Measurements from ENCODE around the gene PTPRC.

The PTPRC gene

DNA sequence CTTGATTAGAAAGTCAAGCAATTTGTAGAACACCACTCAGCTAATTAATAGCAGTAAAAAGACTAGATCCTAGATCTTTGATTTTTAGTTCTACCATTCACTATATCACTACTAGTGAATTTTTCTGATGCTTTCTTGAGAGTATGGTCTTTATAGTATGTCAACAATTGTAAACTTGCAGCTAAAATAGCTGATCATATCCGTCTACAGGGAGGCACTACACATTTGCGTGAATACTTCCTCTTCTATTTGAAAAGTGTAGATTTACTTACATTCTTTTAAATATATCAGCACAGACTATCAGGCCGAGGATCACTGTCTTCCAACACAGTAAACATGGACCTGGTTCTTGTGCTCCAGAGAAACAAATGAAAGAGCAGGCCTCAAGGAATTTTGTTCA, 18.6 kb upstream of the PTPRC start:
- no peak for DNase-seq (ENCODE audit: low spot score)

GRCh38 chr1:198620951-198621824, 17.7 kb upstream of the PTPRC start:
- DNase-seq (ENCODE audit: low spot score), result no peak

GRCh38 chr1:198622001-198622400, 16.8 kb upstream of the PTPRC start:
- no peak for DNase-seq (ENCODE audit: low spot score)

- DNase-seq (ENCODE audit: low spot score), result no peak
Measured at GRCh38 chr1:198623752-198624647, 14.8 kb upstream of the PTPRC start.

- no peak for DNase-seq (ENCODE audit: low spot score)
Measured at GRCh38 chr1:198624648-198624980, 14.2 kb upstream of the PTPRC start.

DNA sequence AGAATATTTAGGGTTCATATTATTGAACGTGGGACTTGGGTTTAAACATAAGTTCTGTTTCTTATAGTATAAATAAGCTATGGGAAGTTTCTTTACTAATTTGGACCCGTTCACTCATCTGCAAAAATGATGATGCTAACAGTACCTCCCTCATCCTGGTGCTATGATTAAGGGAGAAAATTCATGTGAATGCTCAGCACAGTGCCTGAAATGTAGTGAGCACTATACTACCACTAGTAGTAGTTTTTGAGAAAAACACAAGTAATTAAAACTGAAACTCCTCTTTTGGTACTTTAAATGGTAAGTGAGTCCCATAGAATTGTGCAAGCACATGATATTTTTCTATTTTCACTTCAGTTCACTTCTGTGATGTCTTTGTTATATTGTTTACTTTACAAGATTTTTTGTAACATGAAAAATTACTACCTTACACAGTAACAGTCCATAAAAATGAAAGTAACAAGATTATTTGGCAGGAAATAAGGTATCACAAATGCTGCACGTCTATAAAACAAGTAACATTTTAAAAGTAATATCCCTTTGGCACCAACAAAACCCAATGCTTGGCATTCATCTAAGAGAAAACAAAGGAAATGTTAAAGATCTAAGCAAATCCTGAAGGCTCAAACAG, 11.3 kb upstream of the PTPRC start:
- DNase-seq (ENCODE audit: low spot score), result no peak

GRCh38 chr1:198628067-198628455, 10.8 kb upstream of the PTPRC start:
- DNase-seq (ENCODE audit: low spot score), result no peak

- no peak for DNase-seq (ENCODE audit: low spot score)
Measured at GRCh38 chr1:198629610-198630009, 9.2 kb upstream of the PTPRC start.

- DNase-seq (ENCODE audit: low spot score), result no peak
Measured at GRCh38 chr1:198630863-198631262, 8.0 kb upstream of the PTPRC start.

GRCh38 chr1:198631292-198631691, 7.5 kb upstream of the PTPRC start:
- DNase-seq (ENCODE audit: low spot score), result no peak

DNA sequence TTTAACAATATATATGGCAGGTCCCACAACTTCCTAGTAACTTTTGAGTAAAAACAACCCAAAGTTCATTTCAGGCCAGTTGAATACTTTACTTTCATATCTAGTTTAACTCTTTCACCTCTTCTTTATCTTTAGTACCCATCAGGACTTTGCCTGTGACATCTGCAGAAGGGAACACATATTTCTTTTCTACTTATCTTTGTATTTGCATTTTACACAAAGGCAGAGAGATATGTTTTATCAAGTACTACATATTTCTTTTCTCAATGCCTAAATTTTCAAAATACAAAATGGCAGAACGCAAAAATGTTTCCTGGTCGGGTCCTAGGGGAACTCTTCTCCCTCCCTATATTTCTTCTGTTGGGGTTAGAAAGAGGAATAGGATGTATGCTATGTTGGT, 6.8 kb upstream of the PTPRC start:
- no peak for DNase-seq (ENCODE audit: low spot score)

- DNase-seq (ENCODE audit: low spot score), result no peak
Measured at GRCh38 chr1:198633675-198634121, 5.1 kb upstream of the PTPRC start.

DNA sequence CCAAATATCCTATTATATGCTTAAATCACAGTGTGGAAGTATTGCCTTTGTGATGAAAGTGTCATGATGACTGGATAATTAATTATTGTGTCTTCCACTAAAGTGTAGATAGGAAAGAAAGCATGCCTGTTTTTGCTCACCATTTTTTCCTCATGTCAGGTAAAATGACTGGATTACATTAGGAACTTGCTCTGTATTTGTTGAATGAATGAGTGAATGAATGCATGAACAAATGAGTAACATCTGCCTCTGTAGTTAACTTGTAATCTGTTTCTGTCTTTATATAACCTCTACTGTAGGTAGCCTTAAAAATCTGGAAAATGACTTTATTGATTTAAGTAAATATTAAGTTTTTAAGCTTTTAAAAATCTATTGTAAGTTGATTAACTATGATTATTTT, 2.9 kb upstream of the PTPRC start:
- no peak for DNase-seq (ENCODE audit: low spot score)

- no peak for DNase-seq (ENCODE audit: low spot score)
Measured at GRCh38 chr1:198636391-198636790, 2.4 kb upstream of the PTPRC start.

DNA sequence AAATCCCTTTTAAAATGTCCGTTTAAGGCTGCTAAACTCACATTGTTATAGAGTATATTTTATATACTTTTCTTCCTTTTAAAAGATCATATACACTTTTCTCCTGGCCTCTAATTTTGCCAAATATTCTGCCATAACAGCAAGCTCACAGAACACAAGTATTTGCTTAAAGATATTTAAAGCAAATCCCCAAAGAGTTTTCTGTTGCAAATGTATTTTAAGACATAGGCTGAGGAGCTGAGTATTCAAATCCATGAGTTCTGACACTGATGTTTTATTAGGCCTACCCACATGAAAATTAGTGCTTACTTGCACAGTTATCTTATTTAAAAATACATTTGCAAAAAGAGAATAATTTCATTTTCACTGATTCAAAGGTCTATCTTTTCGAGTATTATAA, 1.7 kb upstream of the PTPRC start:
- DNase-seq (ENCODE audit: low spot score), result no peak

- no peak for DNase-seq (ENCODE audit: low spot score)
Measured at GRCh38 chr1:198637916-198638437, 863 bp upstream of the PTPRC start.

DNA sequence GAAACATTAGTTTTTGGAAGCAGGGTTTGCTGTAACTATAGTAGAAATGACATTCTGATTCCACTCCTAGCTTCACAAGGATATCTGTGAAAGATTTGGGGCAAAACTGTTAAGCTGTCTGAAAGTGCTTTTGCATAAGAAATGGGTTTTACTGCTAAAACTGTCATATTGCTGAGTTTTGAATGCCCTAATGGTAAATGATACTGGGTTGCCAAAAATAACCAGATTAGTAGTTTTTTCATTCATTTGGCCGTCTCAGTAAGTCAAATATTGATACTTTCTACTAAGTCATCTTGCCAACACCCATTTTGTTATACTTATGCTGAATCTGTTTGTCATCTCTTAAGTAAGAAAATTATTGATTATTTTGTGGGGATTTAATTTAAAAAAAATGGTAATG, 399 bp upstream of the PTPRC start:
- no peak for DNase-seq (ENCODE audit: low spot score)

DNA sequence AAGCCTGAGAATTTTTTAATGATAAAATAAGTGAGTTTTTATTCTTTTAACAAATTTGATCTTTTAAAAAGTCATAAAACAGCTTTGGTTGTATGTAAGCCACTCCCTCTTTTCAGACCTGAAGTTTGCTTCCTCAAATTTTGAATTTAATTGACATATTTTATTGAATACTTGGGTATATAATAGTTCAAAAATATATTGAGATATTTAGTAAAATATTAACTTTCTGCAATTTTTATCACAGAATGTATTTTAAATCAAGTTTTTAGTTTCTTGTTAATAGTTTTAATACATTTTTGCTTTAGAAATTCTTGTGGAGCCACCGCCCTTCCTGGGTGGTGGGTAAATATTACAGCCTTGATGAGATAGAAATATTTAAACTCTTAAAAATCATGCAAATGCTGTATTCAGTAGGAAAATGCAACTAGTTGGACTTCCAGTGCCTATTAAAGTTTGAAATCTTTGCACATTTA, 867 bp downstream of the PTPRC start:
- no peak for DNase-seq (ENCODE audit: low spot score)

DNA sequence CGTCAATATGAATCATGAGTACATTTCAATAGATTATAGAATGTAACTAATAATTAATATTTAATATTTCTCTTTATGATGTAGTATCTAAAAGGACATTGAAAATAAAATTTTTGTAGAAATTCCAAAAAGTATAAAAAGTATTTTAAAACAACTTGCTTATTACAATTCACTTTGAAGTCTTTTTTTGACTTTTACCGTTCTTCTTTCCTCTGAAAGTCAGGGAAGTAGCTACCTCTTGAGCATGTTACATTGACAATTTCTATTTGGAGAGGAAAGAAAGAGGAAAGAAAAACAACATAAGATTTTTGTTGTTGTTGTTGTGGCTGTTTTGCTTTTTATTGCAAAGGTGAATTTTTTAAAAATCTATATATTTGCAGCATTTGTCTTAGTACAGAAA, 1.3 kb downstream of the PTPRC start:
- DNase-seq (ENCODE audit: low spot score), result no peak

DNA sequence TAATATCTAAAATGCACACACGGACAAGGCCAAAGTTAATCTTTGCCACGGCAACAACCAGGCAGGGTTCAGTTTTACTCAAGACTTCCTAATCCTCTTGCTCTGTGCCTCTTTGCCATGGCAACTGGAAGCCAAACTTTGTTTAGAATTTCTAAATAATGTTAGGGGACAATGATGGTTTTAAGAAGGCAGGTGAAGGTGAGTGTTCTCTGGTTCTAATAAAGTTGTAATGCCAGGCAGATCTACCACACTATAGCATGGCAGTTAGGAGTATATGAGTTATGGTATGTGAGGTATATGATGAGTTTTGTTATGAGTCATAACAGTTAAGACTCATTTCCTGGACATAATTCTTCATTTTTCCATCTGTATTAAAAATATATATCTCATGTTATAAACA, 2.7 kb downstream of the PTPRC start:
- DNase-seq (ENCODE audit: low spot score), result no peak

- no peak for DNase-seq (ENCODE audit: low spot score)
Measured at GRCh38 chr1:198641966-198642668, 3.3 kb downstream of the PTPRC start.

DNA sequence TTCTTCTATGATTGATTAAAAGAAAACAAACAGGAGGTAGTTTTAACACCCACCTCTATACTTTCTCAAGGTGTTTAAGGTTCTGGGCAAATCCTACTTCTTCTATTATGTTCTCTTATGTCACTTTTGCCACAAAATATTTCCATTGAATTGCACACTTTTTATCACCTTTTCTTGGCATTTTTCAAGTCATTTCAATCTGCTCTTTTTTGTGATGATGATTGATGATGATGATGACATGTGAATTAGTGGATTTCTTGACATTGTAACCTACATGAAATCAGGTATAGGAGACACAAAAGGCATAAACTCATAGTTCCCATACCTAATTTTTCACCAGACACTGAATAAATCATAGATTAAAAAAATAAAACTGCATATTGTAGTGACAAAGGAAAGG, 4.1 kb downstream of the PTPRC start:
- no peak for DNase-seq (ENCODE audit: low spot score)

Data from globus pallidus (tissue), 1 donor.